ENCODE data around the gene MUC4. TPM values are rescaled to one million over a fixed set of nuclear protein-coding genes. Genes with fewer than 3 reads are reported as not detected.
A peak's percentile ranks its signal among the peaks of the same experiment; 100 is the strongest.

MUC4 gene
- total RNA-seq, 1 donor from 2014 or later = not detected

- Mint-ChIP-seq H3K27ac (no peak overlapping the region), H3K27me3 (ENCODE audit: insufficient read depth, low read depth) (peaks cover 2% of the 10 kb centered on the region), H3K4me1 (peaks cover 2% of the 10 kb centered on the region), H3K4me3 (no peak overlapping the region), H3K36me3 (no peaks in the 10 kb centered on the region), H3K9me3 (peaks cover 3% of the 10 kb centered on the region)
- no peaks in the 10 kb centered on the region for H3K27me3 ChIP-seq
- H4K20me1 ChIP-seq (ENCODE audit: low read depth) = no peaks in the 10 kb centered on the region
- no peak overlapping the region for H3K9ac ChIP-seq
- H3K4me2 ChIP-seq = no peak overlapping the region
- H3K27ac ChIP-seq = no peak overlapping the region
- TF ChIP-seq EZH2phosphoT487 (IDR thresholded peaks at IDR 0.05) (no peak), EZH2 (IDR thresholded peaks at IDR 0.05) (no peak)
- TF ChIP-seq, protein P1, sequence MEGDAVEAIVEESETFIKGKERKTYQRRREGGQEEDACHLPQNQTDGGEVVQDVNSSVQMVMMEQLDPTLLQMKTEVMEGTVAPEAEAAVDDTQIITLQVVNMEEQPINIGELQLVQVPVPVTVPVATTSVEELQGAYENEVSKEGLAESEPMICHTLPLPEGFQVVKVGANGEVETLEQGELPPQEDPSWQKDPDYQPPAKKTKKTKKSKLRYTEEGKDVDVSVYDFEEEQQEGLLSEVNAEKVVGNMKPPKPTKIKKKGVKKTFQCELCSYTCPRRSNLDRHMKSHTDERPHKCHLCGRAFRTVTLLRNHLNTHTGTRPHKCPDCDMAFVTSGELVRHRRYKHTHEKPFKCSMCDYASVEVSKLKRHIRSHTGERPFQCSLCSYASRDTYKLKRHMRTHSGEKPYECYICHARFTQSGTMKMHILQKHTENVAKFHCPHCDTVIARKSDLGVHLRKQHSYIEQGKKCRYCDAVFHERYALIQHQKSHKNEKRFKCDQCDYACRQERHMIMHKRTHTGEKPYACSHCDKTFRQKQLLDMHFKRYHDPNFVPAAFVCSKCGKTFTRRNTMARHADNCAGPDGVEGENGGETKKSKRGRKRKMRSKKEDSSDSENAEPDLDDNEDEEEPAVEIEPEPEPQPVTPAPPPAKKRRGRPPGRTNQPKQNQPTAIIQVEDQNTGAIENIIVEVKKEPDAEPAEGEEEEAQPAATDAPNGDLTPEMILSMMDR (IDR thresholded peaks at IDR 0.05) = no peak
- peak; percentile 0 for DNase-seq (ENCODE audit: low spot score)
- no peaks in the 10 kb centered on the region for H3K9me3 ChIP-seq (ENCODE audit: low read depth)
- H3F3A ChIP-seq (ENCODE audit: low read depth) = peaks cover 8% of the 10 kb centered on the region
- peaks cover 2% of the 10 kb centered on the region for H3K4me1 ChIP-seq
- H3K36me3 ChIP-seq = no peaks in the 10 kb centered on the region
- H3K79me2 ChIP-seq (ENCODE audit: low read depth) = no peaks in the 10 kb centered on the region
- no peak overlapping the region for H2AFZ ChIP-seq (replicated peaks)
- no peak overlapping the region for H3K4me3 ChIP-seq
Measured at GRCh38 chr3:195844671-195845218, 33.0 kb upstream of the MUC4 start.

DNA sequence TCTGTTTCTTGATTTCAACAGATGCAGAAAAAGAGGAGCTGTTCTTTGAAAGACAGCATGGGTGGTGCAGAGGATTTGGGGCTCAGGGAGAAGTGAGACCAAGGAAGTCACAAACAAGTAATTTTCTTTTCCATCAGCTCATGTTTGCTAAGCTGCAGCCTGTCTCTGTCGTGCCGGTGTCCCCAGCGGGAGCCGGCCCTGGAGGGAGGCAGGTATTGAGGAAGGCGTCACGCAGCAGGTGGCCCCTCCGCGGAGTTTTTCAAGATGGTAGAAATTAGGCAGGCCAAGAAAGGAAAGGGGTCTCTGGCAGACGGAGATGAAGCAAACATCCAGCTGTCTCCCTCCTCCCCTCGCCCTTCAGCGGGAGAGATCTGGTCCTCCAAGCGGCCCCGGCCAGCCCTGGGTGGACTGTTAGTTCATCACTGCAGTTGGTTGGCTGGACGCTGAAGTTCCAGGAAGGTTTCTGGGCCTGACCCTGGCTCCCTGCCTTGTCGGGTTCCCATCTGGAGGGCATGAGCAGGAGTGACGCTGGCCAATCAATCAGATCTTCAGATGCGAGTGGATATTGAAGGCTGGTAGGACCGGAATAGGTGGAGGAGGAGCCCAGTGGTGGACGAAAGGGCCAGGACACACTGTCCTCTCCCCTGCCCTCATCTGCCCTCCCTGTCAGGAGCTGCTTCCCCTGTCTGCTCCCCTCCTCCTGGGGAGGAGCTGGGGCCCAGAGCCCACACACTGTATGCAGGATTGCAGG lies 27.7 kb upstream of the MUC4 start:
- peak overlapping the region; percentile 66 for H3K4me2 ChIP-seq
- Mint-ChIP-seq H3K27ac (no peak overlapping the region), H3K27me3 (ENCODE audit: insufficient read depth, low read depth) (peaks cover 11% of the 10 kb centered on the region), H3K36me3 (no peaks in the 10 kb centered on the region), H3K9me3 (peaks cover 7% of the 10 kb centered on the region), H3K4me1 (peaks cover 31% of the 10 kb centered on the region), H3K4me3 (peak overlapping the region; percentile 21)
- TF ChIP-seq EZH2phosphoT487 (IDR thresholded peaks at IDR 0.05) (no peak), EZH2 (IDR thresholded peaks at IDR 0.05) (no peak)
- TF ChIP-seq, protein P1 (IDR thresholded peaks at IDR 0.05) = no peak
- no peaks in the 10 kb centered on the region for H3K79me2 ChIP-seq (ENCODE audit: low read depth)
- no peaks in the 10 kb centered on the region for H3K9me3 ChIP-seq (ENCODE audit: low read depth)
- H3K9ac ChIP-seq = no peak overlapping the region
- H3F3A ChIP-seq (ENCODE audit: low read depth) = peaks cover 33% of the 10 kb centered on the region
- DNase-seq (ENCODE audit: low spot score) = peak; percentile 45
- no peaks in the 10 kb centered on the region for H4K20me1 ChIP-seq (ENCODE audit: low read depth)
- H3K36me3 ChIP-seq = no peaks in the 10 kb centered on the region
- H3K27ac ChIP-seq = peak overlapping the region; percentile 61
- H2AFZ ChIP-seq (replicated peaks) = peak overlapping the region; percentile 94
- no peak overlapping the region for H3K4me3 ChIP-seq
- H3K4me1 ChIP-seq = peaks cover 24% of the 10 kb centered on the region
- no peaks in the 10 kb centered on the region for H3K27me3 ChIP-seq

GRCh38 chr3:195838714-195839113 lies 27.0 kb upstream of the MUC4 start:
- H3K4me3 Mint-ChIP-seq = no peak overlapping the region
- no peak overlapping the region for H3K27ac Mint-ChIP-seq
- Histone ChIP-seq H4K20me1 (ENCODE audit: low read depth) (no peaks in the 10 kb centered on the region), H3F3A (ENCODE audit: low read depth) (peaks cover 33% of the 10 kb centered on the region), H3K36me3 (no peaks in the 10 kb centered on the region), H3K79me2 (ENCODE audit: low read depth) (no peaks in the 10 kb centered on the region), H3K9me3 (ENCODE audit: low read depth) (no peaks in the 10 kb centered on the region), H3K4me3 (no peak overlapping the region), H3K4me2 (peak overlapping the region; percentile 66), H3K9ac (no peak overlapping the region), H2AFZ (replicated peaks) (peak overlapping the region; percentile 94), H3K27me3 (no peaks in the 10 kb centered on the region), H3K4me1 (peaks cover 24% of the 10 kb centered on the region), H3K27ac (peak overlapping the region; percentile 61)
- peaks cover 7% of the 10 kb centered on the region for H3K9me3 Mint-ChIP-seq
- TF ChIP-seq EZH2phosphoT487 (IDR thresholded peaks at IDR 0.05) = no peak
- TF ChIP-seq, protein P1 (IDR thresholded peaks at IDR 0.05) = no peak
- TF ChIP-seq EZH2 (IDR thresholded peaks at IDR 0.05) = no peak
- peaks cover 31% of the 10 kb centered on the region for H3K4me1 Mint-ChIP-seq
- peaks cover 11% of the 10 kb centered on the region for H3K27me3 Mint-ChIP-seq (ENCODE audit: insufficient read depth, low read depth)
- H3K36me3 Mint-ChIP-seq = no peaks in the 10 kb centered on the region
- no peak for DNase-seq (ENCODE audit: low spot score)

Data from neural progenitor cell (in vitro differentiated cells).